ENCODE measurements around the gene AGRN. TPM values are rescaled to one million over a fixed set of nuclear protein-coding genes. Genes with fewer than 3 reads are reported as not detected.
A peak's percentile ranks its signal among the peaks of the same experiment; 100 is the strongest.

Gene AGRN
- total RNA-seq, 1 donor from 2014 or later = 227 TPM

GRCh38 chr1:1035291-1035943, 15.5 kb downstream of the AGRN start:
- DNase-seq (ENCODE audit: low spot score) = no peak

GRCh38 chr1:1037366-1038327, 17.7 kb downstream of the AGRN start:
- no peak for DNase-seq (ENCODE audit: low spot score)

DNA sequence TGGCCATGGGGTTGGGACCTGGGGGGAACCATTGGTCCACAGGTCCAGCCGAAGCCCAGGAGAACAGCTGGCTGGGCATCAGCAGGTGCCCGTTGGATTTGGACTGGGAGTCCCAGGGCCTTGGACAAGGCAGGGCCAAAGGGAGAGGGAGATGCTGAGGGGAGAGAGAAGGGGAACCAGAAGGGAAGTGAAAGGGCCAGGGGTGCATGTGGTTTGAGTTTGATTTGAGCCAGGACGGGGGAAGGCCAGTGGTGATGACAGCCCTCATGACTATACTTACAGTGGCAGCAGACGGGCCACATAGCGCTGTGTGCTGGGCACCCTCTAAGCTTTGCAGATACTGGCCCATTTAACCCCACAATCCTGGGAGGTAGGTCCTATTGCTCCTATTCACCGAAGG, 18.8 kb downstream of the AGRN start:
- DNase-seq (ENCODE audit: low spot score) = no peak

DNA sequence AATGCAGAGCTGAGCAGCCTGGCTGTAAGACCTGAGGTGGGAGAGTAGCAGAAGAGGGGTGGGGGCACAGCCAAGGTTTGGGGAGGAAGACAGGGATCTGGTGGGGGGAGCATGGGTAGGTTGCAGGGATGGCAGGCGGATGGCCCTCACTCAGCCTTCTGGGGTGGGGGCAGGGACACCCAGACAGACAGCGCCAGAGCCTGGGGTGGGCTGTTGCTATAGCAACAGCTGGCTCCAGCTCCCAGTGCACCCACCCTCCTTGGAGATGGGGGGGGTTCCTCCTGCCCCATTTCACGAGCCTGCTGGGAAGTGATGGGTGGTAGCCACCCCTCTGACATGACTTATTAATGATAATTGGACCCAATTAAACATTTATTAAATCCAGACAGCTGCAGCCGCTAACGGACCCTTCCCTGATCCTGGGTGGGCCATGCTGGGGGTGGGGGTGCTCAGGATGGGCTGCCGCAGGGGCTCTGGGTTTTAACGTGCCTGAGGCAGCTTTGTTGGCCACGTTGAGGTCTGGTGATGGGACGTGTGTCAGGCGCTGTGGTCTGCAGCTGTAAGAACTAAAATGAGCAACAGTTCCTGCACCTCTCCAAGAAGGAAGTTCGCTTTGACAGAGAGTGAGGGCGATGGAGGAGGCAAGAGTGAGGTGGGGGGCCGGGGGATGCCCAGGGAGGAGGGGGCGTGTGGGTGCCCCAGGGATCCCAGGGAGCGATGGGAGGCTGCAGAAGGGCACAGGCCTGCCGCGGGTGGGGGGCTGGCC, 19.4 kb downstream of the AGRN start:
- DNase-seq (ENCODE audit: low spot score) = no peak

GRCh38 chr1:1040004-1040991, 20.4 kb downstream of the AGRN start:
- DNase-seq (ENCODE audit: low spot score) = peak; percentile 71

DNA sequence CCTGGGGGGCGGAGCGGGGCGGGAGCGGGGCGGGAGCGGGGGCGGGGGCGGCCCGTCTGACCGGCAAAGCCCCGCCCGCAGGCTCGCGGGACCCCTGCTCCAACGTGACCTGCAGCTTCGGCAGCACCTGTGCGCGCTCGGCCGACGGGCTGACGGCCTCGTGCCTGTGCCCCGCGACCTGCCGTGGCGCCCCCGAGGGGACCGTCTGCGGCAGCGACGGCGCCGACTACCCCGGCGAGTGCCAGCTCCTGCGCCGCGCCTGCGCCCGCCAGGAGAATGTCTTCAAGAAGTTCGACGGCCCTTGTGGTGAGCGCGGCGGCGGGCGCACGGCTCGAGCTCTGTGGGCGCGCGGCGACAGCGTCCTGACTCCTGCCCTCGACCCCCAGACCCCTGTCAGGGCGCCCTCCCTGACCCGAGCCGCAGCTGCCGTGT, 21.2 kb downstream of the AGRN start:
- DNase-seq (ENCODE audit: low spot score) = no peak

- DNase-seq (ENCODE audit: low spot score) = no peak
Measured at GRCh38 chr1:1041873-1042272, 22.0 kb downstream of the AGRN start.

DNA sequence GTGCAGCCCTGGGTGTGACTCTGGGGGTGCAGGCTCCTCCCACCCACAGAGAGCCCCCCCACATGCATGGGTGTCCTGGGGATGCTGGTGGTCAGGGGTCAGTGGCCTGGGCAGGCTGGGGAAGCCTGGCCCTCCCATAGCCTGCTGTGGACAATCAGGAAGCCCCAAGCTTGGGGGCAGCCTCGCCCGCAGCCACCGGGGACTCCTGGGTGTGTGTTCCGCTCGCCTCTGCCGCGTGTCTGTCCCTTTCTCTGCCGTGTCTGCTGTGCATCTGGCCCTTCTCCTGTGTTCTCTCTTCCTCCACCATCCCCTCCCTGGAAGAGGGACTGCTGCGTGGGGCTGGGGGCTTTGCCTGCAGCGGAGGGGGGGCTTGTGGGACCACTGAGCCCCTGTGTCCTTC, 22.9 kb downstream of the AGRN start:
- no peak for DNase-seq (ENCODE audit: low spot score)

DNA sequence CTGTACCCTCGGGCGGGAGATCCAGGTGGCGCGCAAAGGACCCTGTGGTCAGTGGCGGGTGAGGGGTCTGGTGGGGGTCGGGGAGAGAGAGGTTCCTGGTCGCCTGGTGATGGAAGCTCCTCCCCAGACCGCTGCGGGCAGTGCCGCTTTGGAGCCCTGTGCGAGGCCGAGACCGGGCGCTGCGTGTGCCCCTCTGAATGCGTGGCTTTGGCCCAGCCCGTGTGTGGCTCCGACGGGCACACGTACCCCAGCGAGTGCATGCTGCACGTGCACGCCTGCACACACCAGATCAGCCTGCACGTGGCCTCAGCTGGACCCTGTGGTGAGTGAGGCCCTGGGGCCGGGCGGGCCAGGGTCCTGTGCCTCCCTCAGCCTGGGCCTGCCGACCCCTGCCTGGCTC, 23.5 kb downstream of the AGRN start:
- DNase-seq (ENCODE audit: low spot score) = no peak

GRCh38 chr1:1043921-1044320, 24.0 kb downstream of the AGRN start:
- no peak for DNase-seq (ENCODE audit: low spot score)

GRCh38 chr1:1044455-1045078, 24.6 kb downstream of the AGRN start:
- no peak for DNase-seq (ENCODE audit: low spot score)

DNA sequence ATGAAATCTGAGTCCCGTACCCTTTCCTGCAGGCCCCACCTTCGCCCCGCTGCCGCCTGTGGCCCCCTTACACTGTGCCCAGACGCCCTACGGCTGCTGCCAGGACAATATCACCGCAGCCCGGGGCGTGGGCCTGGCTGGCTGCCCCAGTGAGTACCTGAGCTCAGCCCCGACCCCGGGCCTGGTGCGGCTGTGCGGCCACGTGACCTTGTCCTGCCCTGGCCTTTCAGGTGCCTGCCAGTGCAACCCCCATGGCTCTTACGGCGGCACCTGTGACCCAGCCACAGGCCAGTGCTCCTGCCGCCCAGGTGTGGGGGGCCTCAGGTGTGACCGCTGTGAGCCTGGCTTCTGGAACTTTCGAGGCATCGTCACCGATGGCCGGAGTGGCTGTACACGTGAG, 25.2 kb downstream of the AGRN start:
- no peak for DNase-seq (ENCODE audit: low spot score)

- no peak for DNase-seq (ENCODE audit: low spot score)
Measured at GRCh38 chr1:1046243-1046642, 26.3 kb downstream of the AGRN start.

DNA sequence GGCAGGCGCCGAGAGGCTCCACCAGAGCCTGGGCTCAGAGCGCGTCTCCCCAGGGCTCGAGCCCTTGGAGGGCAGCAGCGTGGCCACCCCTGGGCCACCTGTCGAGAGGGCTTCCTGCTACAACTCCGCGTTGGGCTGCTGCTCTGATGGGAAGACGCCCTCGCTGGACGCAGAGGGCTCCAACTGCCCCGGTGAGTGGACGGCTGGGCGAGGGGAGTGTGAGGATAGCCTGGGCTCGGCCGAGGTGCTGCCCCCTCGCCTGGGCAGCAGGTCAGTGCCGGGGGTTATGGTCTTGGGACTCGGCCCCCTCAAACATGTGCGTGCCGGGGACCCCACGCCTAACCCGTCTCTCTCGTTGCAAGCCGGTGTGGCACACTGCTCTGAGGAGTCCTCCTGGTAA, 26.8 kb downstream of the AGRN start:
- no peak for DNase-seq (ENCODE audit: low spot score)

DNA sequence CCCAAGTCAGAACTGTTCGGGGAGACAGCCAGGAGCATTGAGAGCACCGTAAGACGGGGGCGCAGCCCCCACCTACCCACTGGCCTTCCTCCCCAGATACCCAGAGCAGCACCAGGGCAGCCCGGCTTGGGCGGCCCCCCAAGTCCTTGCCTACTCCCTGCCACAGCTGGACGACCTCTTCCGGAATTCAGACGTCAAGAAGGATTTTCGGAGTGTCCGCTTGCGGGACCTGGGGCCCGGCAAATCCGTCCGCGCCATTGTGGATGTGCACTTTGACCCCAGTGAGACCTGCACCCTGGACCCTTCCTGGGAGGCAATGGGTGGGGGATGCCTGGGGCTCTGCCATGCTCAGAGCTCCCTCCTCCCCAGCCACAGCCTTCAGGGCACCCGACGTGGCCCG, 27.5 kb downstream of the AGRN start:
- no peak for DNase-seq (ENCODE audit: low spot score)

DNA sequence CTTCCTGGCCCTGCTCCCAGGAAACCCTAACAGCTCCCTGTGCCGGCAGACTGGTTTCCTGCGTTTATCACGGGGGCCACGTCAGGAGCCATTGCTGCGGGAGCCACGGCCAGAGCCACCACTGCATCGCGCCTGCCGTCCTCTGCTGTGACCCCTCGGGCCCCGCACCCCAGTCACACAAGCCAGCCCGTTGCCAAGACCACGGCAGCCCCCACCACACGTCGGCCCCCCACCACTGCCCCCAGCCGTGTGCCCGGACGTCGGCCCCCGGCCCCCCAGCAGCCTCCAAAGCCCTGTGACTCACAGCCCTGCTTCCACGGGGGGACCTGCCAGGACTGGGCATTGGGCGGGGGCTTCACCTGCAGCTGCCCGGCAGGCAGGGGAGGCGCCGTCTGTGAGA, 28.0 kb downstream of the AGRN start:
- no peak for DNase-seq (ENCODE audit: low spot score)

GRCh38 chr1:1048765-1049164, 28.8 kb downstream of the AGRN start:
- DNase-seq (ENCODE audit: low spot score) = no peak

DNA sequence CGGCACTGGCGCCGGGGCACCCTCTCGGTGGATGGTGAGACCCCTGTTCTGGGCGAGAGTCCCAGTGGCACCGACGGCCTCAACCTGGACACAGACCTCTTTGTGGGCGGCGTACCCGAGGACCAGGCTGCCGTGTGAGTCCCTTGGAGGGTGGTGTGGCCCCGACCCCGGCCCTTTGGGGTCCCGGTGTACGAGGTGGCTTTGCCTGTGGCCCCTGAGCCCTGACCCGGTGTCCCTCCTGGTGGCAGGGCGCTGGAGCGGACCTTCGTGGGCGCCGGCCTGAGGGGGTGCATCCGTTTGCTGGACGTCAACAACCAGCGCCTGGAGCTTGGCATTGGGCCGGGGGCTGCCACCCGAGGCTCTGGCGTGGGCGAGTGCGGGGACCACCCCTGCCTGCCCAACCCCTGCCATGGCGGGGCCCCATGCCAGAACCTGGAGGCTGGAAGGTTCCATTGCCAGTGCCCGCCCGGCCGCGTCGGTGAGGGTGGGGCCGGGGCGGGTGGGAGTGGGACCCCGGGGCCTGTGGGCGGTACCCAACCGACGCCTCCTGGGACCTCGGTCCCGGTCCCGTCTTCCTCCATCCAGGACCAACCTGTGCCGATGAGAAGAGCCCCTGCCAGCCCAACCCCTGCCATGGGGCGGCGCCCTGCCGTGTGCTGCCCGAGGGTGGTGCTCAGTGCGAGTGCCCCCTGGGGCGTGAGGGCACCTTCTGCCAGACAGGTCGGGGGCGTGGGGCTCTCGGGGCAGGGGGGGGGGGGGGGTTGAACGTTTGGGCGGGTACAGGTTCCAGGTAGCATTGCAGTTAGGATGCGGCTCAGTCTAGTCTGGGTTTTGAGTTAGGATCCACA, 29.6 kb downstream of the AGRN start:
- DNase-seq (ENCODE audit: low spot score) = no peak

GRCh38 chr1:1050577-1051052, 30.7 kb downstream of the AGRN start:
- DNase-seq (ENCODE audit: low spot score) = no peak

Measured in ureter (tissue), 1 donor.